Neural cell (in vitro differentiated cells): Measurements from ENCODE around the gene PAK4. TPM values are rescaled to one million over a fixed set of nuclear protein-coding genes. Genes with fewer than 3 reads are reported as not detected.

ENCODE experiments used
- H2AFZ ChIP-seq: fragments of 200-600, 300-800 bp; sonication (generic), shearing (Covaris generic); 2 replicates; pipeline ENCODE4 v1.6.0; 2014; ENCODE audit warnings: low read depth, mild to moderate bottlenecking, antibody characterized with exemption, low read length, moderate library complexity
- H3F3A ChIP-seq: fragments of 200-600 bp; shearing (Covaris generic); 2 replicates; pipeline ENCODE4 v1.6.1; 2016; ENCODE audit warnings: mild to moderate bottlenecking, moderate library complexity, mixed read lengths, antibody characterized with exemption, low read length; ENCODE audit not compliant: insufficient read depth, poor library complexity, severe bottlenecking
- H3K27ac ChIP-seq: fragments of 200-600, 300-800 bp; sonication (generic), shearing (Covaris generic); 2 replicates; pipeline ENCODE4 v1.5.1; 2014; ENCODE audit warnings: mild to moderate bottlenecking, low read length, moderate library complexity
- H3K27me3 ChIP-seq: fragments of 300-800, 200-600 bp; sonication (generic), shearing (Covaris generic); 2 replicates; pipeline ENCODE4 v1.6.0; 2014; ENCODE audit warnings: mild to moderate bottlenecking, low read depth, low read length, moderate library complexity; ENCODE audit not compliant: insufficient read depth
- H3K36me3 ChIP-seq: fragments of 300-800, 200-600 bp; sonication (generic), shearing (Covaris generic); 2 replicates; pipeline ENCODE4 v1.5.1; 2014; ENCODE audit warnings: mild to moderate bottlenecking, antibody characterized with exemption, low read length, moderate library complexity; ENCODE audit not compliant: insufficient read depth
- H3K4me2 ChIP-seq: fragments of 300-800, 200-600 bp; sonication (generic), shearing (Covaris generic); 2 replicates; pipeline ENCODE4 v1.6.0; 2014; ENCODE audit warnings: mild to moderate bottlenecking, low read length
- H3K4me3 ChIP-seq: fragments of 300-800, 200-600 bp; sonication (generic), shearing (Covaris generic); 2 replicates; pipeline ENCODE4 v1.5.1; 2014; ENCODE audit warnings: mild to moderate bottlenecking, low read length, moderate library complexity
- H3K79me2 ChIP-seq: fragments of 200-600 bp; shearing (Covaris generic); replicated peaks from 2 replicates; pipeline ENCODE4 v1.6.0; 2014; ENCODE audit warnings: mild to moderate bottlenecking, low read length, moderate library complexity; ENCODE audit not compliant: insufficient read depth
- H3K9ac ChIP-seq: fragments of 300-800, 200-600 bp; sonication (generic), shearing (Covaris generic); 2 replicates; pipeline ENCODE4 v1.6.1; 2016; ENCODE audit warnings: mild to moderate bottlenecking, low read length, mixed read lengths
- H3K9me2 ChIP-seq: fragments of 200-600 bp; shearing (Covaris generic); 2 replicates; pipeline ENCODE4 v1.6.1; 2016; ENCODE audit warnings: mild to moderate bottlenecking, low read length, mixed read lengths; ENCODE audit not compliant: insufficient read depth
- H3K9me3 ChIP-seq: fragments of 200-600, 300-800 bp; sonication (generic), shearing (Covaris generic); 2 replicates; pipeline ENCODE4 v1.6.1; 2016; ENCODE audit warnings: mild to moderate bottlenecking, mixed run types, low read length, moderate library complexity, mixed read lengths
- H4K20me1 ChIP-seq: fragments of 200-600 bp; shearing (Covaris generic); 2 replicates; pipeline ENCODE4 v1.6.1; 2016; ENCODE audit warnings: mild to moderate bottlenecking, mixed run types; ENCODE audit not compliant: insufficient read depth
- EP300 ChIP-seq: fragments of 450-650 bp; conservative IDR thresholded peaks from 2 replicates; pipeline ENCODE4 v1.6.1; 2014; ENCODE audit warnings: antibody characterized with exemption, mild to moderate bottlenecking, moderate library complexity; ENCODE audit not compliant: poor library complexity, severe bottlenecking
- EZH2 ChIP-seq: fragments of 200-600, 300-800 bp; shearing (Covaris generic), sonication (generic); IDR thresholded peaks from 2 replicates; pipeline ENCODE4 v1.6.1; 2014; ENCODE audit warnings: antibody characterized with exemption, low read length, borderline replicate concordance, mild to moderate bottlenecking; ENCODE audit not compliant: insufficient read depth, poor library complexity, severe bottlenecking
- MXI1 ChIP-seq: fragments of 450-650 bp; conservative IDR thresholded peaks from 2 replicates; pipeline ENCODE4 v1.6.1; 2014; ENCODE audit warnings: antibody characterized with exemption, mild to moderate bottlenecking; ENCODE audit not compliant: poor library complexity, severe bottlenecking
- POLR2AphosphoS5 ChIP-seq: IDR thresholded peaks from 2 replicates; pipeline ENCODE4 v1.6.1; 2012
- RAD21 ChIP-seq: fragments of 450-650 bp; conservative IDR thresholded peaks from 2 replicates; pipeline ENCODE4 v1.6.1; 2014; ENCODE audit warnings: antibody characterized with exemption, mild to moderate bottlenecking, moderate library complexity
- SMC3 ChIP-seq: fragments of 450-650 bp; conservative IDR thresholded peaks from 2 replicates; pipeline ENCODE4 v1.6.1; 2014; ENCODE audit warnings: antibody characterized with exemption, mild to moderate bottlenecking, moderate library complexity; ENCODE audit not compliant: poor library complexity
- TAF1 ChIP-seq: IDR thresholded peaks from 2 replicates; pipeline ENCODE4 v1.6.1; 2012; ENCODE audit warnings: low read depth
- polyA plus RNA-seq: library from polyadenylated mRNA; depleted of rRNA; stranded (reverse); fragments of >200 nt; gene quantifications from 2 replicates; pipeline ENCODE4 v1.2.3, GENCODE V29; 2014
- TF ChIP-seq, protein P1 (sequence below): fragments of 450-650 bp; IDR thresholded peaks from 2 replicates; pipeline ENCODE4 v1.5.1; 2014; ENCODE audit warnings: antibody characterized with exemption, mild to moderate bottlenecking, moderate library complexity; ENCODE audit not compliant: poor library complexity, severe bottlenecking
- TF ChIP-seq, protein P2 (sequence below): IDR thresholded peaks from 2 replicates; pipeline ENCODE4 v1.6.1; 2012; ENCODE audit warnings: borderline replicate concordance

PAK4 gene
- polyA plus RNA-seq, 1 donor from 2014 or later: 5.4 TPM

DNA sequence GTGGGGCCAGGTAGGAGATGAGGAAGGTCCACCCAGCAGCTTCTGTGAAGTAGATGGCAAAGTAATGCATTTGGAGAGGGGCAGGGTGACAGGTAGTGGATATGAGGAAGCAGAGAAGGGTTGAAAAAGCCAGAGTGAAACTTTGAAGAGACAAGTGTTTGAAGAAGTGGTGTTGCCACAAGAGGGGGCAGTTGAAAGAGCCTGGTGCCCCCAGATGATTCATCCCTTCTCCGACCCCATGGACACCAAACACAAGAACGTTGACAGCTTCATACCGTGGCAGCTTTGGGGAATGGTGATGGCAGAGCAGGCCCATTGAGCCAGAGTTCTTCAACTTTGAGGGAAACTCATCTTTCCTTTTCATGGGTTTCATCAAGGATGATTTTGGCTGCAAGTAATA is 99.3 kb downstream of the PAK4 start:
- TF ChIP-seq RAD21 (no peak), EZH2 (no peak), TAF1 (no peak), MXI1 (no peak), EP300 (no peak), SMC3 (no peak), POLR2AphosphoS5 (no peak)
- TF ChIP-seq, protein P1, sequence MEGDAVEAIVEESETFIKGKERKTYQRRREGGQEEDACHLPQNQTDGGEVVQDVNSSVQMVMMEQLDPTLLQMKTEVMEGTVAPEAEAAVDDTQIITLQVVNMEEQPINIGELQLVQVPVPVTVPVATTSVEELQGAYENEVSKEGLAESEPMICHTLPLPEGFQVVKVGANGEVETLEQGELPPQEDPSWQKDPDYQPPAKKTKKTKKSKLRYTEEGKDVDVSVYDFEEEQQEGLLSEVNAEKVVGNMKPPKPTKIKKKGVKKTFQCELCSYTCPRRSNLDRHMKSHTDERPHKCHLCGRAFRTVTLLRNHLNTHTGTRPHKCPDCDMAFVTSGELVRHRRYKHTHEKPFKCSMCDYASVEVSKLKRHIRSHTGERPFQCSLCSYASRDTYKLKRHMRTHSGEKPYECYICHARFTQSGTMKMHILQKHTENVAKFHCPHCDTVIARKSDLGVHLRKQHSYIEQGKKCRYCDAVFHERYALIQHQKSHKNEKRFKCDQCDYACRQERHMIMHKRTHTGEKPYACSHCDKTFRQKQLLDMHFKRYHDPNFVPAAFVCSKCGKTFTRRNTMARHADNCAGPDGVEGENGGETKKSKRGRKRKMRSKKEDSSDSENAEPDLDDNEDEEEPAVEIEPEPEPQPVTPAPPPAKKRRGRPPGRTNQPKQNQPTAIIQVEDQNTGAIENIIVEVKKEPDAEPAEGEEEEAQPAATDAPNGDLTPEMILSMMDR: no peak
- TF ChIP-seq, protein P2, sequence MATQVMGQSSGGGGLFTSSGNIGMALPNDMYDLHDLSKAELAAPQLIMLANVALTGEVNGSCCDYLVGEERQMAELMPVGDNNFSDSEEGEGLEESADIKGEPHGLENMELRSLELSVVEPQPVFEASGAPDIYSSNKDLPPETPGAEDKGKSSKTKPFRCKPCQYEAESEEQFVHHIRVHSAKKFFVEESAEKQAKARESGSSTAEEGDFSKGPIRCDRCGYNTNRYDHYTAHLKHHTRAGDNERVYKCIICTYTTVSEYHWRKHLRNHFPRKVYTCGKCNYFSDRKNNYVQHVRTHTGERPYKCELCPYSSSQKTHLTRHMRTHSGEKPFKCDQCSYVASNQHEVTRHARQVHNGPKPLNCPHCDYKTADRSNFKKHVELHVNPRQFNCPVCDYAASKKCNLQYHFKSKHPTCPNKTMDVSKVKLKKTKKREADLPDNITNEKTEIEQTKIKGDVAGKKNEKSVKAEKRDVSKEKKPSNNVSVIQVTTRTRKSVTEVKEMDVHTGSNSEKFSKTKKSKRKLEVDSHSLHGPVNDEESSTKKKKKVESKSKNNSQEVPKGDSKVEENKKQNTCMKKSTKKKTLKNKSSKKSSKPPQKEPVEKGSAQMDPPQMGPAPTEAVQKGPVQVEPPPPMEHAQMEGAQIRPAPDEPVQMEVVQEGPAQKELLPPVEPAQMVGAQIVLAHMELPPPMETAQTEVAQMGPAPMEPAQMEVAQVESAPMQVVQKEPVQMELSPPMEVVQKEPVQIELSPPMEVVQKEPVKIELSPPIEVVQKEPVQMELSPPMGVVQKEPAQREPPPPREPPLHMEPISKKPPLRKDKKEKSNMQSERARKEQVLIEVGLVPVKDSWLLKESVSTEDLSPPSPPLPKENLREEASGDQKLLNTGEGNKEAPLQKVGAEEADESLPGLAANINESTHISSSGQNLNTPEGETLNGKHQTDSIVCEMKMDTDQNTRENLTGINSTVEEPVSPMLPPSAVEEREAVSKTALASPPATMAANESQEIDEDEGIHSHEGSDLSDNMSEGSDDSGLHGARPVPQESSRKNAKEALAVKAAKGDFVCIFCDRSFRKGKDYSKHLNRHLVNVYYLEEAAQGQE: no peak
- Histone ChIP-seq H3K9ac (no peak overlapping the region), H3K27me3 (no peaks in the 10 kb centered on the region)

More for the DNA sequence above, 99.3 kb downstream of the PAK4 start:
- Histone ChIP-seq H3K4me3 (no peak overlapping the region), H3K9me3 (no peaks in the 10 kb centered on the region), H3K79me2 (no peaks in the 10 kb centered on the region), H3K36me3 (no peaks in the 10 kb centered on the region), H3K27ac (no peak overlapping the region), H3K4me2 (no peak overlapping the region), H3F3A (no peaks in the 10 kb centered on the region), H2AFZ (no peak overlapping the region), H4K20me1 (no peaks in the 10 kb centered on the region), H3K9me2 (no peaks in the 10 kb centered on the region)

Other genes starting within 250 kb of the PAK4 start
- 0.66 and 0.77 TPM in 2 replicates for gene RINL, start 247.5 kb upstream of the PAK4 start, polyA plus RNA-seq
- 102 and 117 TPM in 2 replicates for gene SIRT2, start 226.2 kb upstream of the PAK4 start, polyA plus RNA-seq
- 11.9 and 21.4 TPM in 2 replicates for gene NFKBIB, start 225.8 kb upstream of the PAK4 start, polyA plus RNA-seq
- 2.3 and 2.5 TPM in 2 replicates for gene CCER2, start 213.6 kb upstream of the PAK4 start, polyA plus RNA-seq
- 14.6 and 19.4 TPM in 2 replicates for gene SARS2, start 195.0 kb upstream of the PAK4 start, polyA plus RNA-seq
- 30.0 and 40.3 TPM in 2 replicates for gene MRPS12, start 194.8 kb upstream of the PAK4 start, polyA plus RNA-seq
- gene FBXO17, start 150.0 kb upstream of the PAK4 start, polyA plus RNA-seq: not detected in 2 replicates
- 2.7 and 6.2 TPM in 2 replicates for gene FBXO27, start 93.2 kb upstream of the PAK4 start, polyA plus RNA-seq
- not detected in 2 replicates for gene ACP7, start 41.4 kb upstream of the PAK4 start, polyA plus RNA-seq
- not detected in 2 replicates for gene NCCRP1, start 71.2 kb downstream of the PAK4 start, polyA plus RNA-seq
- not detected in 2 replicates for gene SYCN, start 78.5 kb downstream of the PAK4 start, polyA plus RNA-seq
- not detected in 2 replicates for gene IFNL3, start 119.2 kb downstream of the PAK4 start, polyA plus RNA-seq
- gene IFNL4, start 123.1 kb downstream of the PAK4 start, polyA plus RNA-seq: not detected in 2 replicates
- gene IFNL2, start 142.6 kb downstream of the PAK4 start, polyA plus RNA-seq: not detected in 2 replicates
- gene IFNL1, start 170.6 kb downstream of the PAK4 start, polyA plus RNA-seq: not detected in 2 replicates
- 1.9 and 2.2 TPM in 2 replicates for gene LRFN1, start 195.1 kb downstream of the PAK4 start, polyA plus RNA-seq
- 0.35 TPM in 1 of 2 replicates, not detected in the other for gene GMFG, start 210.3 kb downstream of the PAK4 start, polyA plus RNA-seq
- 17.9 and 19.3 TPM in 2 replicates for gene SAMD4B, start 216.6 kb downstream of the PAK4 start, polyA plus RNA-seq